ENCODE results near the gene OCA2. TPM values are rescaled to one million over a fixed set of nuclear protein-coding genes. Genes with fewer than 3 reads are reported as not detected.

OCA2 gene
- total RNA-seq, 1 experiment from 2014 or later = 0.57 TPM

GRCh38 chr15:27707257-27707656, 391.9 kb downstream of the OCA2 start:
- Histone ChIP-seq H3K4me1 (no peaks in the 10 kb centered on the region), H3K4me3 (ENCODE audit: low read depth, low read length) (no peak overlapping the region), H3K9me3 (peaks cover 4% of the 10 kb centered on the region; the same call in 1 of the 2 replicates), H3K36me3 (ENCODE audit: control insufficient read depth, insufficient read depth, low read length) (no peaks in the 10 kb centered on the region), H3K27me3 (replicated peaks; ENCODE audit: control insufficient read depth, insufficient read depth, low read length) (no peaks in the 10 kb centered on the region)
- ChIA-PET POLR2A (no interaction called here), CTCF (no interaction called here)
- Mint-ChIP-seq H3K27ac (ENCODE audit: unreplicated experiment) (no peak overlapping the region), H3K36me3 (ENCODE audit: insufficient read depth, unreplicated experiment) (no peaks in the 10 kb centered on the region), H3K4me1 (ENCODE audit: low read depth, unreplicated experiment) (no peaks in the 10 kb centered on the region), H3K9me3 (ENCODE audit: unreplicated experiment) (peaks cover 9% of the 10 kb centered on the region), H3K27me3 (ENCODE audit: insufficient read depth, unreplicated experiment) (no peaks in the 10 kb centered on the region), H3K4me3 (ENCODE audit: unreplicated experiment) (no peak overlapping the region)
- BruUV-seq (replicated peaks) = no TSS peak
- no peak for DNase-seq
- no peak for TF ChIP-seq CTCF (IDR thresholded peaks at IDR 0.05; ENCODE audit: insufficient read depth in 1 of 2, low read depth in 1 of 2, low read length in 1 of 2, severe bottlenecking in 1 of 2, unreplicated experiment in 1 of 2)
- intact Hi-C loops (cut with micrococcal nuclease; ENCODE audit: unreplicated experiment) = no loop called here

GRCh38 chr15:27706300-27706699, 392.8 kb downstream of the OCA2 start:
- intact Hi-C loops (cut with micrococcal nuclease; ENCODE audit: unreplicated experiment) = no loop called here
- no peaks in the 10 kb centered on the region for H3K4me1 Mint-ChIP-seq (ENCODE audit: low read depth, unreplicated experiment)
- DNase-seq = no peak
- ChIA-PET POLR2A (no interaction called here), CTCF (no interaction called here)
- Histone ChIP-seq H3K36me3 (ENCODE audit: control insufficient read depth, insufficient read depth, low read length) (no peaks in the 10 kb centered on the region), H3K9me3 (peaks cover 4% of the 10 kb centered on the region; the same call in 1 of the 2 replicates), H3K4me1 (no peaks in the 10 kb centered on the region), H3K27me3 (replicated peaks; ENCODE audit: control insufficient read depth, insufficient read depth, low read length) (no peaks in the 10 kb centered on the region), H3K4me3 (ENCODE audit: low read depth, low read length) (no peak overlapping the region)
- no peaks in the 10 kb centered on the region for H3K27me3 Mint-ChIP-seq (ENCODE audit: insufficient read depth, unreplicated experiment)
- H3K9me3 Mint-ChIP-seq (ENCODE audit: unreplicated experiment) = peaks cover 11% of the 10 kb centered on the region
- no peak overlapping the region for H3K27ac Mint-ChIP-seq (ENCODE audit: unreplicated experiment)
- no peak overlapping the region for H3K4me3 Mint-ChIP-seq (ENCODE audit: unreplicated experiment)
- BruUV-seq (replicated peaks) = no TSS peak
- no peak for TF ChIP-seq CTCF (IDR thresholded peaks at IDR 0.05; ENCODE audit: insufficient read depth in 1 of 2, low read depth in 1 of 2, low read length in 1 of 2, severe bottlenecking in 1 of 2, unreplicated experiment in 1 of 2)
- H3K36me3 Mint-ChIP-seq (ENCODE audit: insufficient read depth, unreplicated experiment) = no peaks in the 10 kb centered on the region

DNA sequence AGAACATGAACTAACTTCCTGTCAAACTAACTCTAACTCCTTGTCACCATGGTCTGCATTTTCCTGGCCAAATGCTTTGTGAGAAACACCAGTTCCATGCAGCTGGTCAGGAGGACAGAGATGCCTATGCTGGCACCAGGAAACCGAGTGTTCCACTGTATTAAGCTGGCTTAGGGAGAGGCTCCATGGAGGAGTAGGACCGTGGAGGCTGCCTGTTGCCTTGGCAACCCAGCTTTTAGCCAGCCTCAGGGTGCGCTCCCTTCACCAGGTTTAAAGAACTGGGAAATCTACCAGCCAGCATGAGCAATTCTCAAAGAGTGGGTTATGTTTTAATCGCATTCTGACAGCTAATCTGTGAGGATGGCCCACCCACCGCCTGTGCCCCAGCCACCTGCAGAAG, 394.1 kb downstream of the OCA2 start:
- TF ChIP-seq CTCF (IDR thresholded peaks at IDR 0.05; ENCODE audit: insufficient read depth in 1 of 2, low read depth in 1 of 2, low read length in 1 of 2, severe bottlenecking in 1 of 2, unreplicated experiment in 1 of 2) = no peak
- intact Hi-C loops (cut with micrococcal nuclease; ENCODE audit: unreplicated experiment) = no loop called here
- Histone ChIP-seq H3K27me3 (replicated peaks; ENCODE audit: control insufficient read depth, insufficient read depth, low read length) (no peaks in the 10 kb centered on the region), H3K9me3 (peaks cover 4% of the 10 kb centered on the region; the same call in 1 of the 2 replicates), H3K36me3 (ENCODE audit: control insufficient read depth, insufficient read depth, low read length) (no peaks in the 10 kb centered on the region), H3K4me1 (no peaks in the 10 kb centered on the region), H3K4me3 (ENCODE audit: low read depth, low read length) (no peak overlapping the region)
- Mint-ChIP-seq H3K27ac (ENCODE audit: unreplicated experiment) (no peak overlapping the region), H3K27me3 (ENCODE audit: insufficient read depth, unreplicated experiment) (no peaks in the 10 kb centered on the region), H3K4me3 (ENCODE audit: unreplicated experiment) (no peak overlapping the region), H3K9me3 (ENCODE audit: unreplicated experiment) (peaks cover 24% of the 10 kb centered on the region), H3K4me1 (ENCODE audit: low read depth, unreplicated experiment) (no peaks in the 10 kb centered on the region), H3K36me3 (ENCODE audit: insufficient read depth, unreplicated experiment) (no peaks in the 10 kb centered on the region)
- ChIA-PET CTCF (no interaction called here), POLR2A (no interaction called here)
- no peak for DNase-seq
- no TSS peak for BruUV-seq (replicated peaks)

Other genes with a start within 250 kb of the OCA2 start
- 76.9 and 81.1 TPM in 2 replicates for gene HERC2, start 222.9 kb upstream of the OCA2 start, total RNA-seq (2022)

All from Caco-2 (cell line).